Measurements from ENCODE around the gene HCFC1.

HCFC1 gene

DNA sequence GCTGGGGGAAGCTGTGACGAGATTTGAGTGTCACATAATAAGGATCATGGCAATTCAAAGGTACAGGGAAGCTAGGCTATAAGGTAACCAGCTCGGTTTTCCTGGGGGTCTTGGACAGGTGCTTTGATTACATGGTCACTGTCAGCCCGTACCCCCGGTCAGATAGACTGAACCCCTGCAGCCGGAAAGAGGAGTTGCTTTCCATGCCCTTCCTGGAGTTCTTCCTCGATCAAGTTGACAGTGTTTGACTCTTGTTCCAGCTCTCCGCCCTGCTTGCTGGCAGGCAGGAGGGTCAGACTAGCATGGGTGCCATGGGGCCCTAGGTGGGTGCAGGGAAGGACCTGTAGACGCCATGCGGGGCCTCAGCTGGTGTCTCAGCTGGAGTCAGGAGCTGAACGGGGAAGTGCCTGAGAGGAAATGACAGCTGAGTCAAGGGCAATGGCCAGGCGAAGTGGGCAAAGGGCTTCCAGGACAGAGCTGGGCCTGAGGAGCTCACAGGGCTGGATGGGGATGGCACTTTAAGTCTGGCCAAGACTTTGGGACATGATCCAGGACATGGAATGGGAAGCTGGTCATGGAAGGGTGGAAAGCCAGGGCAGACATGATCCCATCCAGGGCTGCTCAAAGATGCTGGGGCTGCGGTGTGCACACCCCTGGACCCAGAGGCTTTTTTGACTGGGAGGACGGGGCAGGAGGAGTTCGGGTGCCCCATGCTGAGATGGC, 2.5 kb upstream of the HCFC1 start:
- no peak for DNase-seq

DNA sequence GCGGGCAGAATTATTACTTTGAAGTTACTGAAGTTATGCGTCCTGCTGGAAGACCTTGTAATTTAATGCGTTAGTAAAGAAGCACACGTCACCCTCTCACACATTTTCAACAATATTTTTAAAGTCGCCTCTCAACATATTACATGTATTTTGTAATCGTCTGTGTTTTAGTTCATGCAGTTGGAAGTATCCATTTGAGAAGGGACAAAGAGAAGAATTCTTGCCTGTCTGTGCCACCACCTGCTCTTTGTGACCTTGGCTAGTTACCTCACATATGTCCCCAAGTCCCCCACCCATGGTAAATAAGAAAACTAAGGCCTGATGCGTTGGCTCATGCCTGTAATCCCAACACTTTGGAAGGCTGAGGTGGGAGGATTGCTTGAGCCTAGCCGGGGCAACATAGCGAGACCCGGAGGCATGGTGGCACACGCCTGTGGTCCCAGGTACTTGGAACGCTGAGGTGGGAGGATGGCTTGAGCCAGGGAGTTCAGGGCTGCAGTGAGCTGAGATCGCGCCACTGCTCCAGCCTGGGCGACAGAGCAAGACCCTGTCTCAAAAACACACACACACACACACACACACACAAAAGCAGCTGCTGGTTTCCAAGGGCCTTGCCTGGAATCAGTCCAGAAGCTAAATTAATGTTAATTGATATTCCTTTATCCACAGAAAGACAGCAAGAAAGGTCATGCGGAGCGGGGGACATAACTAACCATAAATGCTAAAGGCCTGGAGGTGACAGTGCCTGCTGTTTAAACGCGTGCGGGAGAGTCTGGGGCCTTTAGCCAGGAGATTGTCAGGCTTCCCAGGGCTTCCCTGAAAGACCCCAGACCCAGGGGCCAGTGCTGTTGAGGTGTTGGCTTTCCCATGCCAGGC, 1.7 kb upstream of the HCFC1 start:
- DNase-seq, result no peak

- peak; percentile 77 for DNase-seq
Observed at GRCh38 chrX:153972368-153973126, 929 bp upstream of the HCFC1 start, which contains the start of gene TMEM187. TSS of gene TMEM187 (plus strand) at chrX:153972754. CDS start at chrX:153982063, 9,309 bp downstream.

DNA sequence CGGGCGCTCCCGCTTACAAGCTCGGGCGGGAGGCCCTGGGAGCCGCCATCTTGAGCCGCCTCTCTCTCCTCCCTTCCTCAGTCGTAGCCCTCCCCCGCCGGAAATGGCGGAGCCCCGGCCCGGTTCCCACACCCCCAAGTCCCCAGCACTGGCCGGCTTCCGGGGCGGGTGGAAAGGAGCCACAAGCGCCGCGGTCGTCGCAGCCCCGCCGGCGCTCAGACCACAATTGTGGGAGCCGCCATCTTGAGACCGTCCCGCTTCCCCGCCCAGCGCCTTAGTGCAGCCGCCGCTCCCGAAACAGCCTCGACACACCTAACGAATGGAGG, 531 bp downstream of the HCFC1 start:
- peak; percentile 81 for DNase-seq

DNA sequence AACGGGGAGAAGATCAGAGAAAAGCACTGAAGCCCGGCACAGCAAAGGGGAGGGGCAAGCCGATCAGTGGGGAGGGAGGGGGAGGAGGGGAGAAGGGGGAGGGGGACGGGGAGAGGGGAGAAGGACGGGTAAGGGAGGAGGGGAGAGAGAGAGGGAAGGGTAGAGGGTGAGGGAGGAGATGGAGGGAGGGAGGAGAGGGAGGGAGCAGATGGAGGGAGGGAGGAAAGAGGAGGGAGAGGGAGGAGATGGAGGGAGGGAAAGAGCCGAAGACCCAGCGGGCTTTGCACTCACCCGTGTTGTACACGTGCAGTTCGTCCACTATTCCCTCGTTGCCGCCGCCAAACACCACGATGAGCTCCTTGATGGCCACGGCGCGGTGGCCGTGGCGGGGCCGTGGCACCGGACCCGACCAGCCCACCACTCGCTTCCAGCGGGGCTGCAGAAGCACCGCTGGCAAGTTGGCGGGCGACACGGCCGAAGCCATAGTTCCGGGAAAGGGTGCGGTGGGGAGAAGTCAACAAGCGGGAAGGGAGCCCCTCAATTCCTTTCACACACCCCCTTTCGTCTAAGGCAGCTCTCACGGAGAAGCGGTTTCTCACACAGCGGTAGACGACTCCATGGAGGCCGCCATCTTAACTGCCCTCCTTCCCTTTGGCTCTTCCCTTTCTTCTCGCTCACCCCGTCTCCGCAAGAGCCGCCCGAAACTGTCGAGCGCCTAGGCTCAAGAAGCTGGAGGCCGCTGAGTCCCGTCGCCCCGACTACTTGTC, 1.1 kb downstream of the HCFC1 start:
- DNase-seq, result peak; percentile 80

DNA sequence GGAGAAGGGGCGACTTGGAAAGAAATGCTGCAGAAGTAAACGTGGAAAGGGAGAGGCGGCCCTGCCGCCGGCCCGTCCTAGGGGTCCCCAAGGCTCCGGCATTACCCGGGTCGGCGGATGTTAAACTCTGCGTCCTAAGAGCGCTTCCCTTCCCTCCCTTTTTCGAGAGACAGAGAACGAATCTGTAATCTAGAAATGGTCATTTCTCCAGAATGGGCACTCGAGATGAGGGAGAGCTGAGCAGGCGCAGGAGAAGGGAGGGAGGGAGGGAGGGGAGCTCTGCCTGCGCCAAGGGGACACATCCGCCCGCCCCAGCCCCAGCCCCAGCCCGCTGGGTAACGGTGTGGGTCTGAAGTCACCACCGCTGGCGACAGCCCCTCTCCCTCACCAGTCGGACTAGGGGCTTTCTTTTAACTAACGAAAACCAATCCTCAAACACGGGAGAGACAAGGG, 1.7 kb downstream of the HCFC1 start:
- no peak for DNase-seq

GRCh38 chrX:153969125-153969903, 2.3 kb downstream of the HCFC1 start:
- no peak for DNase-seq

GRCh38 chrX:153968754-153969124, 2.9 kb downstream of the HCFC1 start:
- no peak for DNase-seq

DNA sequence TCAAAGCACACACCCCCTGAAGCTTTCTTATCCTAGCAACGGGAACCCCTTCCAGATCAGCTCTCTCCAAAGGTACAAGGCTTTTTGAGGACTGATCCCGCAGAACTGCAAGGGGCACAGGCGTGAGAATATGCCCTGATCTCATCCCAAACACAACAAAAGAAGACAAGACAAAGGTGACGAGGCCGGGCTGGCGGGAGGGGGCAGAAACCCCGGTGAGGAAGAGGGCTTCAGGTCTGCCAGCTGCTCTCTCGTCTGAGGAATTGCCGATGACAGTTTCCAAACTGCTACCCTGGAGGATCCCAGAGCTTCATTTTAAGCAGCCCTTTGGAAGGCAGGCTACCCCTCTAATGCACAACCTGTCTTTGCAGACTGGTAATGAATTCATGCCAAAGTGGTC, 3.4 kb downstream of the HCFC1 start:
- no peak for DNase-seq

- no peak for DNase-seq
Observed at GRCh38 chrX:153967536-153968224, 3.9 kb downstream of the HCFC1 start.

DNA sequence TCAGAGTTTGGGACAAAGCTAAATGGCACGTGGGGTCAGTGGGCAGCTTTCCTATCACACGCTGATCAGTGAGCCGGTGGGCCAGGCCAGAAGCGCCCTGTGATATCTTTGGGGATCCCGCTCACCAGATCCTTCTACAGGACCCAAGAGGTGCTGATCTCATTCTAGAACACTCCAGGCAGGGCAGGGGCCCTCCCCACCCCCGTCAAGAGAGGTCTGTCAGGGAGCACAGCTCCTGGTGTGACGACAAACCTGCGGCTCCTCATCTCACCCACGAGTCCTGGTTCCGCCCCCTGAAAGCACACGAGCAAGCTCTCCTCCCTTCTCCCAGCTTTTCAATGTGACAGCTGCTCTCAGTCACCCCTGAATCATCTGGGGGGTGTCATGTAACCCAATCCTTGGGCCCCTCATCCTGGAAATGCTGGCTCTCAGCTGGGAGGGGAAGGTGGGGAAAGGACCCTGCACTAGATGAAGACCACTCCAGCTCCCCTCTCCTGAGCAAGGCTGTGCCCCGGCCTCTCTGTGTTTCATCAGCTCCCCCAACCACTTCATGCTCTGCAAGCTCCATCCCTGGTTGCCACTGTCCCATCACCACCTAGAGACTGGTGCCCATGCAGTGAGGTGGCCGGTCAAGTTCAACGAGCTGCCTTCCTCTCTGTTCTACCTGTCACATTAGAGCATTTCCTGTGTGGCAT, 4.6 kb downstream of the HCFC1 start:
- no peak for DNase-seq

DNA sequence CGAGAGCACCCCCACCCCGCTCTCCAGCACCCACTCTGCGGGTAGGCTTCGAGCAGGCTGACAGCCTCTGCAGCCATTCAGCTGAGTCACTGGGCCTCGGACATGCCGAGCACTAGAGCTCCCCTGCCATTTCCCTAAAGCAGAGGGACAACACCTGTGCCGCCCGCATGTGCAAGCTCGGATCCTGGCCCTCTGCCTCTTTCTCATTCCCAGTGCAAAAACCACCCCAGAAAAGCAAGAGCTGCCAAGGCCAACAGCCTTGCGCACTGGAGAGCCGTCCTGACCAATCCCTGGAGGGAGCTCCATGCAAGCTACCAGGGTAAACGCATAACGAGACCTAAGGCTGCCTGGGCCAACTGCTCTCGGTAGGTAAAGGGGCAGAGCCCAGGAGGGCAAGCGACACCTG, 5.3 kb downstream of the HCFC1 start:
- no peak for DNase-seq

DNA sequence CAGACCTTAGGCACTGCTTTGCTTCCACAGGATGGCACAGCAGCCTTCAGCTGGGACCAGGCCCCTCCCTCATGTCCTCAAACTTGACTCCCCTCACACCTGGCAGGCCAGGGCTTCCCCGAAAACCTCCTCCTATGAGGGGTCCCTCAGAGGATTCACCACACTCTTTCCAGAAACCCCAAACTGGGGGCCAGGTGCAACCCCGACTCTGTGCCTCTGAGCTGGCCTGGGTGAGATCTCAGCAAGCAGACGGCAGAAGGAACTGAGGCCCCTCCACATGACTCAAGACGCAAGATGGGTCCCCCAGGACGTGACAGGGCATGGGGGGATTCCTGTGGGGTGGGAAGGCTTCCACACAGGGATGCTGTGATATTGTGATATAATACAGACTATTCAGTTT, 6.2 kb downstream of the HCFC1 start:
- no peak for DNase-seq

DNA sequence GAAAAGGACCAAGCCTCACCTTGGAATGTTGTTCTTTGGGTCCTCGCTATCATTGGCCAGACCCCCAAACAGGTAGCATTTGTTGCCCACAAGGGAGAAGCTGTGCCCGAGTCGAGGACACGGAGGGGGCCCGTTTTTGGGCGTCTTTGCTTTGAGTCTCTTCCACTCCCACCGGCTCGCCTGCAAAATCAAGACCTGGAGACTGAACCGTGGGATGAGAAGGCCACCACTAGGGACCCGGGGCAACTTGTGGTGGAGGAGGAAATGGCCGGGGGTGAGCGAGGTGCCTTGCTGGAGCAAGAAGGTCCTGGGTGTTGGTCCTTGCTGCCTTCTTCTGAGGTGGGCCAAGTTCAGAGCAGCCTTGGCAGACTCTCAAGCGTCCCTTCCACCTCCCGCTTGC, 7.5 kb downstream of the HCFC1 start:
- DNase-seq, result no peak

GRCh38 chrX:153963546-153963945, 8.1 kb downstream of the HCFC1 start:
- no peak for DNase-seq

DNA sequence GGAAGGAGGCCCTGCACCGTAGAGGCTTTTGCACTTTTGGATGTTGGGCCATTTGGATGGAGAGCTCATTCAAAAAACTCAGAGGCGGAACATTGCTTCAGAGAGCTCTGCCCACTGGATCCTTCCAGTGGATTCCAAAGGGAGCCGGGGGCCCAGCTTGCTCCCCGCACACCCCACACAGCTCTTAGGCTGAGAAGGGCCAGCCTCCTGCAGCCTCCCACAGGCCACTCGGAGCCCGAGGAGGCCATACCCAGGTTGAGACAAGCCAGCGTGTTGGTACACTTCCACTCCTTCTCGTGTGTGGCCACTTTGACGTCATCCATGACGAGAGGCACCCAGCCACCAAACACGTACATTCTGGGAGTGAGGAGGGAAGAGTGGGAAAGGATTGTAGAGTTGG, 10.3 kb downstream of the HCFC1 start:
- DNase-seq, result no peak

GRCh38 chrX:153960786-153961185, 10.8 kb downstream of the HCFC1 start:
- DNase-seq, result no peak

DNA sequence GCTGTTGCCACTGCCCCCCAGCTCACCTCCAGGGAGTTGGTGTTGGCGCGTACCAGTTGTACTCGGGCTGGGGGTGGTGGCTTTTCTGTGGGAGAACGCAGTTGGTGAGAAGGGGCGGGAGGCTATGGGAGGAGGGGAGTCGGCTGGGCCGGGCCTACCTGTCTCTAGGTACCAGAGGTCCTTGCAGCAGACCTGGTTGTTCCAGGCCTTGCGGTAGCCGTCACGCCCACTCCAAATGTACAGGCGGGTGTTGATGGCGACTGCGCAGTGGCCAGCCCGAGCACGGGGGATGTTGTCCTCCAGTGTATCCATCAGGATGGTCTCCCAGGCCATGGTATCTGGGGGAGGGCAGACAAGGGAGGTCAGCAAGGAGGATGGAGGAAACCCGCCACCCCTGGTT, 11.5 kb downstream of the HCFC1 start:
- no peak for DNase-seq

DNA sequence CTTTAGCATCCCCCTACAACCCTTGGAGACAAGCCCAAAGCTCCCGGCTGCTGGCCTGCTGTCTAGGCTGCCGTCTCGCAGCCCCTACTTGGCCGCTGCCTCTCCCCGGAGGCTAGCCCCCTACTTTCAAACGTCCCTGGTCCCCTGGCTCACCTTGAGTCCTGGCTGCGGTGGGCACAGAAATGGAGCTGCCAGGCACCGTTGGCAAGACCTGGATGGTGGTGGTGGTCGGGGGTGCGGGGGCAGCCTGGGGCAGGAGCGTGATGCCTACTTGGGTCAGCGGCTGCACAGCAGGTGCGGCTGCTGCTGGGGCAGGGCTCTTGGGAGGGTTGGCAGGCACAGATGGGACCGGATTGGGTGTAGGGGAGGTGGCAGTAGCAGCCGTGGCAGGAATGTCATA, 12.0 kb downstream of the HCFC1 start:
- DNase-seq, result no peak

GRCh38 chrX:153958605-153959004, 13.0 kb downstream of the HCFC1 start:
- no peak for DNase-seq
